IPS-18c (cell line): ENCODE results near the gene DDX54.
"Not testable (repeated sequence)": the region's sequence is repeated elsewhere in the genome, so short reads cannot be mapped to it uniquely, and the experiment has no call there.

Experiments used
- H3K4me3 ChIP-seq: 2 replicates; pipeline ENCODE4 v1.7.0; 2013; ENCODE audit warnings: low read depth, mild to moderate bottlenecking, low read length, moderate library complexity; ENCODE audit not compliant: insufficient read depth
- H3K9me3 ChIP-seq: one replicate; pipeline ENCODE4 v1.6.1; 2013; ENCODE audit warnings: mild to moderate bottlenecking, low read length, moderate library complexity; ENCODE audit not compliant: control insufficient read depth, insufficient read depth

Gene DDX54

GRCh38 chr12:113221181-113221996 lies 36.1 kb upstream of the DDX54 start, which contains the start of gene TPCN1:
TSS of gene TPCN1 (plus strand) at chr12:113221464. CDS start at chr12:113226853, 5,389 bp downstream.
- Histone ChIP-seq H3K9me3 (peaks cover 3% of the 10 kb centered on the region), H3K4me3 (peak within 1 kb of the TSS; percentile 82)

GRCh38 chr12:113220593-113221180 lies 35.4 kb upstream of the DDX54 start:
- H3K4me3 ChIP-seq, result peak overlapping the region; percentile 54
- peaks cover 3% of the 10 kb centered on the region for H3K9me3 ChIP-seq

- no peak overlapping the region for H3K4me3 ChIP-seq
- no peaks in the 10 kb centered on the region for H3K9me3 ChIP-seq
Measured at GRCh38 chr12:113216027-113216426, 30.7 kb upstream of the DDX54 start.

- Histone ChIP-seq H3K4me3 (no peak overlapping the region), H3K9me3 (no peaks in the 10 kb centered on the region)
Measured at GRCh38 chr12:113214895-113215400, 29.7 kb upstream of the DDX54 start.

GRCh38 chr12:113211160-113211559 lies 25.9 kb upstream of the DDX54 start:
- Histone ChIP-seq H3K4me3 (no peak overlapping the region), H3K9me3 (no peaks in the 10 kb centered on the region)

GRCh38 chr12:113208041-113208934 lies 23.0 kb upstream of the DDX54 start:
- Histone ChIP-seq H3K4me3 (no peak overlapping the region; the same call in 1 of the 2 replicates), H3K9me3 (no peaks in the 10 kb centered on the region)

- Histone ChIP-seq H3K9me3 (no peaks in the 10 kb centered on the region), H3K4me3 (no peak overlapping the region)
Measured at GRCh38 chr12:113207613-113208040, 22.3 kb upstream of the DDX54 start.

- H3K4me3 ChIP-seq, H3K9me3 ChIP-seq: not testable (repeated sequence)
Measured at GRCh38 chr12:113206802-113207201, 21.5 kb upstream of the DDX54 start.

GRCh38 chr12:113204804-113205203 lies 19.5 kb upstream of the DDX54 start:
- H3K4me3 ChIP-seq, result no peak overlapping the region
- no peaks in the 10 kb centered on the region for H3K9me3 ChIP-seq

GRCh38 chr12:113203852-113204760 lies 18.8 kb upstream of the DDX54 start:
- no peaks in the 10 kb centered on the region for H3K9me3 ChIP-seq
- no peak overlapping the region for H3K4me3 ChIP-seq

- Histone ChIP-seq H3K9me3 (no peaks in the 10 kb centered on the region), H3K4me3 (no peak overlapping the region)
Measured at GRCh38 chr12:113202300-113203075, 17.2 kb upstream of the DDX54 start.

- Histone ChIP-seq H3K4me3 (no peak overlapping the region), H3K9me3 (no peaks in the 10 kb centered on the region)
Measured at GRCh38 chr12:113201187-113202177, 16.2 kb upstream of the DDX54 start.

GRCh38 chr12:113200021-113200797 lies 14.9 kb upstream of the DDX54 start:
- Histone ChIP-seq H3K4me3 (no peak overlapping the region), H3K9me3 (no peaks in the 10 kb centered on the region)

GRCh38 chr12:113198296-113198695 lies 13.0 kb upstream of the DDX54 start:
- H3K9me3 ChIP-seq, result no peaks in the 10 kb centered on the region
- no peak overlapping the region for H3K4me3 ChIP-seq
